Right lung (tissue), 5 donors: Measurements from ENCODE around the gene NUDT2. TPM values are rescaled to one million over a fixed set of nuclear protein-coding genes. Genes with fewer than 3 reads are reported as not detected.
"Not testable (repeated sequence)": the region's sequence is repeated elsewhere in the genome, so short reads cannot be mapped to it uniquely, and the experiment has no call there.

Experiments used
- DNase-seq, 2 donors: peaks; one replicate each; pipeline ENCODE4 v3.0.0-alpha.2; 2013
- polyA plus RNA-seq, 5 donors: library from polyadenylated mRNA; unstranded; fragments of 120-200 nt; gene quantifications; one replicate each; pipeline versions ENCODE4 v1.2.1 to v1.2.3, GENCODE V29; 2013; ENCODE audit warnings: inconsistent platforms in 1 of 5, low replicate concordance in 1 of 5; ENCODE audit not compliant: insufficient read length in 5 of 5, insufficient read depth in 1 of 5

Gene NUDT2
- polyA plus RNA-seq, 5 donors = 18.0 to 28.0 (median 22.8) TPM

DNA sequence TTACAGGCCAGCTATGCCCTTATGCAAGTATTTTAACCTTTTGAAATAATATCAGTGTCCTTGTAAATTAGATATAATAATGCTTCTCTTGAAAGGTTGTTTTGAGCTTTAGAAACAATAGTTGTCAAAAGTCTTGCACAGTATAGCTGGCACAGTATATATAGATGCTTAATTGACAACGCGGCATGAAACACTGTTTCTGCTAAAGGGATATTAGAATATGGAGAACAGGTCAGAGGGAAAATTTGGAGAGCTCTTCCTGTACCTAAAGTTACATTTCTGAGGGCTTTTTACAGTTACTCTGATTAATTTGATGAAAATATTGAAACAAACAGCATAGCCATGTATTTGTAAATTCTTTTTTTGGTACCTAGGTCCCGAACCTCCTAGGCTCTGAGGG, 4.5 kb downstream of the NUDT2 start:
- DNase-seq = no peak

DNA sequence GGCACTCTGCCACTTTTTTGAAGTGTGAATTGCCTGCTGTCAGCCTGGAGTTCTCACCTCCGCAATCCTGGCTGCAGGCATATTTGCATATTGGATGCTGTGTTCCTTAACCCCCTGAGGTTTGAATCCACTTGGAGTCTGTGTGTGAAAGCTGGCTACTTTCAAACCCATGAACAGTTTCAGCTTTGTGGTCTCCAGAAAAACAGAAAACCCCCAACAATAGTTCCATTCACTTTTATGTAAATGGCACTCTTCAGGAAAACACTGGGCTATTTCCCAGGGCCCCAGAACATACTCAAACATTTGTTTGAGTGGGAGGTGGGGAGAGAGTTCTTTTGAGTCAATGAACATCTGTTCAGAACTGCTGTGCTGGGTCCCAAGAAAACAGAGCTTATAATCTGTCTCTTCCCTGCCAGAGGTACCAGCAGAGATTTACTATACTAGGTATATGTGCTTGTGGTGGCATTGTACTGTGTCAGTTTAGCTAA, 5.0 kb downstream of the NUDT2 start:
- DNase-seq = no peak

DNA sequence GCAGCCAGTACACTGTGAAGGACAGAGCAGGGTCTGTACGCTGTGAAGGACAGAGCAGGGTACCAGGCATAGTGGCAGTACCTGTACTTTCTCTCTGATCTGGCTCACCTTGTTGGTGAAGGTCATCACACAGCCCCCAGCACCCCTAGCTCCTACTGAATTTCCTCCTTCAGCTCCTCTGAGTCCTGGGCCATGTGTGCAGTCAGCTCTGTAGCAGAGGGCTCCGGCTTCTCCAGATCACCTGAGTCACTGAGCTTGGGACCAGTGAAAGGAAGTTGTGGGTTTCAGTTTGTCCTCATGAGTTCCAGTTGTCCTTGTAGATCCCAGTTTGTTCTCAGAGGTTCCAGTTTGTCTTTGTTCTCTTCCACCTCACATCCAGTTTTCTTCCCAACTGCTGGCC, 5.5 kb downstream of the NUDT2 start:
- DNase-seq = no peak

DNA sequence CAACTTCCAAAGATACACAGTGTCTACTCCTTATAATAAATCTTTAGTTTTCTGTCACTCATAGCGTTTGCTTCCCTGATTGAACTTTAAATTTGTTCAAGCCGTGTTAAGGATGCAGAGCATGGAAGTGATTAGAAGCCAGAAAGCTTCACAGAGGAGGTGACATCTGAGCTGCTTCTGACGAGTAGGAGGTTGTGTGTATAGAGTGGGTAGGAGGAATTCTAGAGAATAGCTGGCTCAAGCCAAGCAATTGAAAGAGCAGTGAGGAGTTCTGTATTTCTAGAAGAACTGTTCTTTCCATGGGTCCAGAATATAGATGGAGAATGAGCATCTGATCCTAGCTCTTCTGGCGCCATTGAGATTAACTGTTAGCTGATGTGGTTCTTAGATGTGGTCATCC, 6.0 kb downstream of the NUDT2 start:
- DNase-seq = no peak

DNA sequence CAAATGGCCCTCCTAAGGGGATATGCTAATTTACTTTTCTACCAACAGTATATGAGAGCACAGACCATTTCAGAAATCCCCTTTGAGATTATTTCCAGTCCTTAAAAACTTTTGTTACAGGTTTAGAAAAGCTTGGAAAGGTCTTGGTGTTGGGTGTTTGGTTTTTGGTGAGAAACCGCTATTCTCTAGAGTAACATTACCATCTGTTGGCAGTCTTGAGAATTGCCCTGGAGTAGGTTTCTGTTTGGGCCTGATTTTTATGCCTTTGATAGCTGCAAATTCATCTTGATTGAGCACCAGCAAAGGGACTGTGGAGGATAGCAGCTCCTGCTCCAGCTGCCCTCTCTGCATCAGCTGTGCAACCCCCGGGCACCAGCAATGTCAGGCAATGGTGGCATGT, 8.0 kb downstream of the NUDT2 start:
- DNase-seq = no peak

DNA sequence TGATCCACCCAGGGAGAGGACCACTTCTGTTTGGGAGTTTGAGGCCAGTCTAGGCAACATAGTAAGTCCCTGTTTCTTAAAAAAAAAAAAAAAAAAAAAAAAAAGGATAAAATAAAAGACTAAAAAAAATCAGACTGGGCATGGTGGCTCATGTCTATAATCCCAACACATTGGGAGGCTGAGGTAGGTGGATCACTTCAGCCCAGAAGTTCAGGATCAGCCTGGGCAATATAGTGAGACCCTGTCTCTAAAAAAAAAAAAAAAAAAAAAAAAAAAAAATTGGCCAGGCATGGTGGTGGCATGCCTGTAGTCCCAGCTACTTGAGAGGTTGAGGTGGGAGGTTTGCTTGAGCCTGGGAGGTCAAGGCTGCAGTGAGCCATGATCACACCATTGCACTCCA, 8.7 kb downstream of the NUDT2 start:
- DNase-seq = not testable (repeated sequence)

DNA sequence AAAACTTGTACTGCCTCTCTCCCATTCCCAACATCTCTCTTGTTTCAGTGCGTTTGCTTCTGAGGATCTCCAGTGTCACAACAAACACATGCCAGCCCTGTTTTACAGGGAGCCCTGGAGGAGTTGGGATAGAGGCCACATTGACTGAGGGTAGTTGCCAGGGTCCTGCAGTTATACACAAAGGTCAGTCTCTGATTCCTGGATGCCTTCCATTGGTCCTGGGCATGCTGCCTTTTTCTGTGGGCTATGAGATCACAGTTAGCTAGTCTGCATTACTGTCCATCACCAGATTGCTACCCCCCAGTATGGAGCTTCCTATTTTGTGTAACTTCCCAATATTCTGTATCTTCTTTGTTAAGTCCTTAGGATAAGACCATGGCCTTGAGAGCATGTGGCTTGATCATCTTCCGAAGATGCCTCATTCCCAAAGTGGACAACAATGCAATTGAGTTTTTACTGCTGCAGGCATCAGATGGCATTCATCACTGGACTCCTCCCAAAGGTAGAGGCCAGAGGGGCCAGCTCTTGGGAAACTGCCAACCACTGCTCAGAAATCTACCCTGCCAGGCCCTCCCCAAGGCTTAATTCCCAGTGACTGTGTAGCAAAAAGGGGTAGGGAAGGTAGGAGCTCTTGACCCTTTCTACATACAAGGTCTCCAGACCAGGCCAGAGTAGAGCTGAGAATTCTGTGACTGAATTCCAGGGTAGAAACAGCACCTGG, 9.5 kb downstream of the NUDT2 start:
- DNase-seq = no peak

DNA sequence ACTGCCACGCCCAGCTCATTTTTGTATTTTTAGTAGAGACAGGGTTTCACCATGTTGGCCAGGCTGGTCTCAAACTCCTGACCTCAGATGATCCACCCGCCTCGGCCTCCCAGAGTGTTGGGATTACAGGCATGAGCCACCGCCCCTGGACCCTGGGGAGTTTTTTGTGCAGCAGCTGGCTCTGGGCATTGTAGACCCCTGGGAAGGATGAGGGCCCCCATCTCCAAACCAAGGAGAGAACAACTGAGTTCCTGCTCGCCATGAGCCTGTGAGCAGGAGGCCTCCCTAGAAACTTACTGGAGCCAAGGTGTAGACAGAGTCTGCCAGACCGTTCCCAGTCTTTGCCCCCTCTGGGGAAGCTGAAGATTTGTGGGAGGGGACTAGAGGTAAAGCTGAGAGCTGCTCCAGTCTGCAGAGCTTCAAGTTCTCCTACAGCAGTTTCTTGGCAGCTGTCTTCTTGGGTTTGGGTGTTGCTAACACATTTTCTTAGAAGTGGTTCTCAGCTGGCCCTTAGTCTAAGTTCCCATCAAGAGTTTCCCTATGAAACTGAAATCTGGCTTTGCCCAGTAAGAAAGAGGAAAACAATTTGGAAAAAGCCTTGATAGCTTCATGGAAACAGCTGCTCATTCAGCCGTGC, 12.4 kb downstream of the NUDT2 start:
- DNase-seq = no peak

DNA sequence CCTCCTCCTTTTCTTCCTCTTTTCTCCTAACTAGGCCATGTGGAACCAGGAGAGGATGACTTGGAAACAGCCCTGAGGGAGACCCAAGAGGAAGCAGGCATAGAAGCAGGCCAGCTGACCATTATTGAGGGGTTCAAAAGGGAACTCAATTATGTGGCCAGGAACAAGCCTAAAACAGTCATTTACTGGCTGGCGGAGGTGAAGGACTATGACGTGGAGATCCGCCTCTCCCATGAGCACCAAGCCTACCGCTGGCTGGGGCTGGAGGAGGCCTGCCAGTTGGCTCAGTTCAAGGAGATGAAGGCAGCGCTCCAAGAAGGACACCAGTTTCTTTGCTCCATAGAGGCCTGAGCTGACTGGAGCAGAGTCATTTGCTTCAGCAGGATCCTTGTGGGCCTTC, 13.7 kb downstream of the NUDT2 start:
- no peak for DNase-seq

DNA sequence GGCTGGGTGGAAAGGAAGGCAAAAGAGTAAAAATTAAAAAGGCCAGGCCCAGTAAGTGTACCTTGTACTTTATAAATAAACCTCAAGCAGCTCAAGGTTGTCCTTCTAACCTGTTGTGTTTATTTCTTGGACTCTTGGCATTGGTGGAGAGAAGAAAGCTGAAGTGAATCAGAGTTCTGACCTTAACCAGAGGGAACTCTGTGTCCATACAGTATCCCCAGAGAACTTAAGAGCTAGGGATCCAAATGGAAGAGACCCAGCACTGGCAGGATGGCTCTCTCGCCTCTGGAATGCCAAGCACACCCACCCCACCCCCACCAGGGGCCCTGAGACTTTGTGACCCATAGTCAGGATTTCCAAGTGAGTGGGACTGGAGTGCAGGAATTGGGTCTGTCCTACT, 14.2 kb downstream of the NUDT2 start:
- DNase-seq = no peak

DNA sequence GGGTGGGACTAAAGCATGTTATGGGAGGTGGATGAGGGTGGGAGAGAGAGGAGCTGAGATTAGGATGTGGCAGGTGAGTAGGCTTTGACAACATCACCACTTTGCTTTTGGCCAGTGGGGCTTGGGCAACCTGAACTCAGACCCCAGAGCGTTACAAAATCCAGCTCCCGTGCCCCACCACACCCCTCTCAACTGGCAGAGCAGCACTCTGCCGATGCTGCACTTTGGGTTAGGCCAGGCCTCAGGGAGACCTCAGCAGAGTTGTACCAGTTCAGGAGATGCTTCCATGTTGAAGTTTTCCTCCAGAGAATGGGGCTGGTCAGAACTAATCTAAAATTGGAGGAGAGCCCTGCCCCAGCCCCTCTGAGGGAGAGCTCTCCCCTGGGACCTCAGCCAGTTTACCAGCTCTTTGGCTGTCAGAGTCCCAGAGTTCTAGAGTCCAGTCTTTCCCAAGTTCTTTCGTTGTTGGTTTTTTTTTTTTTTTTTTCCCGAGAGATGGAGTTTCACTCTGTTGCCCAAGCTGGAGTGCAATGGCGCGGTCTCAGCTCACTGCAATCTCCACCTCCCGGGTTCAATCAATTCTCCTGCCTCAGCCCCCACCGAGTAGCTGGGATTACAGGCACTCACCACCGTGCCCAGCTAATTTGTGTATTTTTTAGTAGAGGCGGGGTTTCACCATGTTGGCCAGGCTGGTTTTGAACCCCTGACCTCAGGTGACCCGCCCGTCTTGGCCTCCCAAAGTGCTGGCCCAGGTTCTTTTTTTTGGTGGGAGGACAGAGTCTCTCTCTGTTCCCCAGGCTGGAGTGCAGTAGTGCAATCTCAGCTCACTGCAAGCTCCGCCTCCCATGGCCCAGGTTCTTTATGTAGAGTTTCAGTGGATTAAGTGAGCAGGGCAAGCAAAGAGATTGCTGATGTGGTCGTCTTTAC, 17.8 kb downstream of the NUDT2 start:
- no peak for DNase-seq

DNA sequence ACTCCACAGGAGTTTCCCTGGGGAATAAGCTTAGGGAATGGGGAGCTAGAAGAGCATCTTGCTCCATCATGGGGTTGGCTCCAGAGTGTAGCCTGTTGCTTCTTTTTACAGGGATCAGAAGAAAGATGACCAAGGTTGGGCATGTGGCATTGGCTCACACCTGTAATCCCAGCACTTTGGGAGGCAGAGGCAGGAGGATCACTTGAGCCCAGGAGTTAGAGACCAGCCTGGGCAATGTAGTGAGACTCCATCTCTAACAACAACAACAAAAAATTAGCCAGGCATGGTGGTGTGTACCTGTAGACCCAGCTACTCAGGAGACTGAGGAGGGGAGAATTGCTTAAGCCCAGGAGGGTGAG, 18.4 kb downstream of the NUDT2 start:
- no peak for DNase-seq

DNA sequence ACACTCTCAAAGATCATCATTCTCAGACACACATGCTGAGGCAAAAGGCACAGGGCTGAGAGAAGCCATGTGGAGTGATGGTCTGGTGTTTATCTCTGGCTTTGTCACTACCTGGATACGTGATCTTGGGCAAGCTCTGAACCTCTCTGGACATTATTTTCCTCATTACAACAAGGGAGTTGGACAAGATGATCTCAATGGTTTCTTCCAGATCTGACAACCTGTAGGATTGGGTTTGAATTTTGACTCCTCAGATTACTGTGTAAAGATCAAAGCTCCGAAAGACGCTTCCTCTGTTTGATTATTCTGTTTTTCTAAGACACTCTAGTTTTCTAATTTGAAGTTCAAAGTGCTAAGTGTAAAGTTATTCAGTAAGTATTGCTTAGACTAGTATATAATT, 20.0 kb downstream of the NUDT2 start:
- no peak for DNase-seq

DNA sequence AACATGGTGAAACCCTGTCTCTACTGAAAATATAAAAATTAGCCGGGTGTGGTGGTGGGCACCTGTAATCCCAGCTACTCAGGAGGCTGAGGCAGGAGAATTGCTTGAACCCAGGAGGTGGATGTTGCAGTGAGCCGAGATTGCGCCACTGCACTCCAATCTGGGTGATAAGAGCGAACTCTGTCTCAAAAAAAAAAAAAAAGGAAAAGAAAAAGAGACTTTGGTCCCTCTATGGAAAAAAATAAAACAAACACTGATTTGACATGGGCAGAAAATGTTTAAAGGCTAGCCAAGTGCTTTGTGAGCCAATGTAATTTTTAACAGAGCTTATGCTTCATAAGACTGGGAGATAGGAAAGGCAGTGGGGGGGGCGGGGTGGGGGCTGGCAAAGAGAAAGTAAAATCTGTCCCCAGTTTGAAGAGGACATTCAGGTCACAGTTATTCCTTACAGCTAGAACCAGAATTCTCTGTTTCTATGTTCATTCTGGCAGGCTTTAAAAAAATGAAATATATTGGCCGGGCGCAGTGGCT, 22.8 kb downstream of the NUDT2 start:
- not testable (repeated sequence) for DNase-seq

DNA sequence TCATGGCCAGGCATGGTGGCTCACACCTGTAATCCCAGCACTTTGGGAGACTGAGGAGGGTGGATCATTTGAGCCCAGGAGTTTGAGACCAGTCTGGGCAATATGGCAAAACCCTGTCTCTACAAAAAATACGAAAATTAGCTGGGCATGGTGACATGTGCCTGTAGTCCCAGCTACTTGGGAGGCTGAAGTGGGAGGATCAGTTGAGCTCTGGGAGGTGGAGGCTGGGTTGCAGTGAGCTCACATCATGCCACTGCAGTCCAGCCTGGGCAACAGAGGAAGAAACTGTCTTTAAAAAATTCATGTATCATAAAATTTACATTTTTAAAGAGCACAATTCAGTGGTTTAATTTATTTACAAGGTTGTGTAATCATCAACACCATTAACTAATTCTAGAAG, 23.6 kb downstream of the NUDT2 start:
- DNase-seq = not testable (repeated sequence)

DNA sequence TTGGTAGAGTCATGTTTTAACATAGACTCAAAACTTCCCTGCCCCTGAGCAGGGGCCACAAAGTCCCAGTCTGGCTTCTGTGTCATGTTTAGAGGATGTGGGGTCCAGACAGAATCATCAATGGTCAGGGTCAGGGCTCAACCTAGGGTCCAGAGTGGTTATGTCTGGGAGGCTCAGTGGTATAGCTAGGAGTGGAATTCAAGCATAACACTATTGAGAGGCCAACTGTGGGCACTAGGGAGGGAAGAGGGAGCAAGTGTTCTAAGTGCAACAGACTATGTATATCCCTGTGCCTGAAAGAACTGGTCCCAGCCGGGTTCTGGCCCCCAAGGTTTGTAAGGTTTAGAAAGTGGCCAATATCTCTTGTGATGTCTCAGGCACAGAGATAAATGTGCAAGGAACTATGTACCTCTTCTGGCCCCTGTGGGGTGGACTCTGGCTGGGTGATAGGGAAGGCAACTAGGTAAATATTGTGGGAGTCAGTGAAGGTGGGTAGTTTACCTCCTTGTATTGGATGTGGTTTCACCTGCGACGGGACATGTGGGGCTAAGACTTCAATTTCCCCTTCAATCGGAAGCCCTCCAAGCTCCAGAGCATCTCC, 33.3 kb downstream of the NUDT2 start:
- no peak for DNase-seq

DNA sequence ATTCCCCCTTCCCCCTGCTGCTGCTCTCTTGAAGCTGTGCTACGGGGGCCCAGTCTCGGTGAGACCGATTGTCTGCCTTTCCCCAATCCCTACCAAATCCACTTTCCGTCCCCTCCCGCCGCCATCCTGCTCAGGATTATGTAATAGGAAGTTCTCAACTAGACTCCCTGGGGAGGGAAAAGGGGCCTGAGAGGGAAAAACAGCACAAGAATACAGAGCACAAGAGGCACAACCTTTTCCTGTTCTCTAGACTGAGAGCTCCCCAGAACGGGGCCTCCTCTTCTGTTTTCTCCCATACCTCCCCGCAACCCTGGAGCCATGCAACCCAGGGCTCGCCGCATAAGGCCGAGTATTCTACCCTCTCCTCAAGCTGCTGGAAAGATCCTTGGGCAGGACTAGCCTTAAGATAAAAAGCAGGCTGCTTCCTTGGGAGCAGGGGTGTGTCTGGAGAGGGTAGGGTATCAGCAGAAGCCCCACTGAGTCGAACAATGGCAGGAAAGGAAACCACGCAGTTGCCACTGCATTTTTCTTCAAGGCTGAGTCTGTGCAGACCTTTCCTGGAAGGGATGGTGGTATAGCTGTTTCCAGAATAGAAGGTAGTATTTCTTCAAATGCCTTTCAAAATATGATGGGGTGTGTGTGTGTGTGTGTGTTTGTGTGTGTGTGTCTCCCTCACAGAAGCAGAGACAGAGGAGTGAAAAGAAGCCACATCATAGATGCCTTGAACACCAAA, 34.4 kb downstream of the NUDT2 start:
- no peak for DNase-seq

DNA sequence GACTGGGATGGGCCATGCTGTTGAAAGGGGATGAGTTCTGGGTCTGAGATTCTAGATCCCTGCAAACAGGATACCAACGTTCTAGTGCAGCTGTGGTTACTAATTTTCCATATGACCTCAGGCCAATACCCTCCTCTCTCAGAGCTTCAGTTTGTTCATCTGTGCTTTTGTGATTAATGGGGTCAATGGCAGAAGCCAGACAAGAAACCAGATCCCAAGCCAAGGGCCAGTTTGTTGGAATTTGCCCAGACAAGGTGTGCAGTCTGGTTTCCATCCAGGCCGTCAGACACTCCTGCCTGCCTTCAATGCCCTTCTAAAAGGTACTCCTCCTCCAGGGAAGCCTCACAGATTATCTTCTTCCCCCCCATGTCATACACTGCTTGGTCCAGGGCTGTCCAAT, 35.9 kb downstream of the NUDT2 start:
- no peak for DNase-seq

DNA sequence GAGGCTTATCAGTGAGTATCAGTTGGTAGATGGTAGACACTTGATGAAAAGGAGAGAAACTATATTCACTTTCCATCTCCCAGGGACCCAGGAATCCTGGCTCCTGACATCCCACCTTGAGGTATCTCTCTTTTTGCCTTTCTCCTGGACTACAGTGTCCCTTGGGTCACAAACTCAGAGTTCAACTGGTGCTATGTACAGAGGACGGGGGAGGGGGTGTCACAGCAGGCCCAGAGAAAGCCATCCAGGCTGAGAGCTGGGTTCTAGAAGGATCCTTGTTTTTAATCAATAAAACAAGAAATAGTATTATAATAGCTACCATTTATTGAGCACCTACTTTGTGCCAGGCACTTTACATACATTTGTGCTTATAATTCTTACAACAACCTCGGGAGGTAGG, 37.0 kb downstream of the NUDT2 start:
- DNase-seq = no peak

DNA sequence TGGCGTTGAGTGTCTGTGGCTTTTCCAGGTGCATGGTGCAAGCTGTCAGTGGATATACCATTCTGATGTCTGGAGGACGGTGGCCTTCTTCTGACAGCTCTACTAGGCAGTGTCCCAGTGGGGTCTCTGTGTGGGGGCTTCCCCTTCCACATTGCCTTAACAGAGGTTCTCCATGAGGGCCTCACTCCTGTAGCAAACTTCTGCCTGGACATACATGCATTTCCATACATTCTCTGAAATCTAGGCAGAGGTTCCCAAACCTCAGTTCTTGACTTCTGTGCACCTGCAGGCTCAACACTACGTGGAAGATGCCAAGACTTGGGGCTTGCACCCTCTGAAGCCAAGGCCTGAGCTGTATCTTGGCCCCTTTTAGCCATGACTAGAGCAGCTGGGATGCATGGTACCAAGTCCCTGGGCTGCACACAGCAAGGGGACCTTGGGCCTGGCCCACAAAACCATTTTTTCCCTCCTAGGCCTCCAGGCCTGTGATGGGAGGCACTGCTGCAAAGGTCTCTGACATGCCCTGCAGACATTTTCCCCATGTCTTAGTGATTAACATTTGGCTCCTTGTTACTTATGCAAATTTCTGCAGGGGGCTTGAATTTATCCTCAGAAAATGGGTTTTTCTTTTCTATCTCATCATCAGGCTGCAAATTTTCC, 38.5 kb downstream of the NUDT2 start:
- not testable (repeated sequence) for DNase-seq

DNA sequence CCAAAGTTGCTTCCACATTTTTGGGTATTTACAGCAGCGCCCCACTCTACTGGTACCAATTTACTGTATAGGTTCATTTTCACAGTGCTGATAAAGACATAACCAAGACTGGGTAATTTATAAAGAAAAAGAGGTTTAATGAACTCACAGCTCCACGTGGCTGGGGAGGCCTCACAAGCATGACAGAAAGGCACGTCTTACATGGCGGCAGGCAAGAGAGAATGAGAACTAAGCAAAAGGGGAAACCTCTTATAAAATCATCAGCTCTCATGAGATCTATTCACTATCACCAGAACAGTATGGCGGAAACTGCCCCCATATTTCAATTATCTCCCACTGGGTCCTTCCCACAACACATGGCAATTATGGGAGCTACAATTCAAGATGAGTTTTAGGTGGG, 39.4 kb downstream of the NUDT2 start:
- not testable (repeated sequence) for DNase-seq
